Smooth muscle cell (in vitro differentiated cells): ENCODE results near the gene KCNQ4. TPM values are rescaled to one million over a fixed set of nuclear protein-coding genes. Genes with fewer than 3 reads are reported as not detected.

Source experiments
- DNase-seq: peaks from one replicate; lab custom pipeline; 2025; ENCODE audit not compliant: unreplicated experiment; lab: John Stamatoyannopoulos, UW
- H2AFZ ChIP-seq: fragments of 200-600 bp; sonication (generic); 2 replicates; pipeline ENCODE4 v1.6.0; 2016; ENCODE audit warnings: antibody characterized with exemption, low read depth, mild to moderate bottlenecking
- H3F3A ChIP-seq: fragments of 200-600 bp; sonication (generic); 2 replicates; pipeline ENCODE4 v1.6.0; 2017; ENCODE audit warnings: antibody characterized with exemption, low read depth
- H3K27ac ChIP-seq: fragments of 200-600 bp; sonication (generic); 2 replicates; pipeline ENCODE4 v1.5.1; 2016; ENCODE audit warnings: low read depth, mild to moderate bottlenecking
- H3K27me3 ChIP-seq: fragments of 200-600 bp; sonication (generic); 2 replicates; pipeline ENCODE4 v1.6.1; 2016; ENCODE audit warnings: low read depth, mild to moderate bottlenecking
- H3K36me3 ChIP-seq: fragments of 200-600 bp; sonication (generic); 2 replicates; pipeline ENCODE4 v1.5.1; 2016; ENCODE audit warnings: low read depth
- H3K4me1 ChIP-seq: fragments of 200-600 bp; sonication (generic); 2 replicates; pipeline ENCODE4 v1.5.1; 2016; ENCODE audit warnings: low read depth
- H3K4me2 ChIP-seq: fragments of 200-600 bp; sonication (generic); 2 replicates; pipeline ENCODE4 v1.6.0; 2016; ENCODE audit warnings: mild to moderate bottlenecking
- H3K4me3 ChIP-seq: fragments of 200-600 bp; sonication (generic); 2 replicates; pipeline ENCODE4 v1.5.1; 2016; ENCODE audit warnings: mild to moderate bottlenecking
- H3K79me2 ChIP-seq: fragments of 200-600 bp; sonication (generic); 2 replicates; pipeline ENCODE4 v1.6.0; 2016; ENCODE audit warnings: low read depth, mild to moderate bottlenecking
- H3K9ac ChIP-seq: fragments of 200-600 bp; sonication (generic); 2 replicates; pipeline ENCODE4 v1.6.0; 2016; ENCODE audit warnings: low read depth
- H3K9me3 ChIP-seq: fragments of 200-600 bp; sonication (generic); replicated peaks from 2 replicates; pipeline ENCODE4 v1.5.1; 2016; ENCODE audit warnings: low read depth
- H4K20me1 ChIP-seq: fragments of 200-600 bp; sonication (generic); 2 replicates; pipeline ENCODE4 v1.6.0; 2016; ENCODE audit warnings: low read depth
- WGBS: methylation state at CpG from one replicate; pipeline ENCODE4 v1.1.7; 2016; ENCODE audit warnings: low lambda C conversion rate; 5-methylcytosine and 5-hydroxymethylcytosine counted together
- polyA plus RNA-seq: library from polyadenylated mRNA; unstranded; fragments of >200 nt; fragmentation: Nextera tagmentation; extraction: Ambion mirVana; gene quantifications from 2 replicates; pipeline ENCODE4 v1.2.1, GENCODE V29; 2016
- total RNA-seq: library from RNA; depleted of rRNA; stranded (reverse); fragments of >200 nt; gene quantifications from 2 replicates; pipeline ENCODE4 v1.2.3, GENCODE V29; 2014
- TF ChIP-seq, protein P1 (sequence below): fragments of 200-600 bp; sonication (generic); IDR thresholded peaks from 2 replicates; pipeline ENCODE4 v1.5.1; 2017; ENCODE audit warnings: borderline replicate concordance, mild to moderate bottlenecking, antibody characterized with exemption; ENCODE audit not compliant: insufficient read depth, poor library complexity, severe bottlenecking

The KCNQ4 gene
- total and polyA plus RNA-seq, 2 experiments from 2014 or later, result 0.06 TPM; not detected in 1

DNA sequence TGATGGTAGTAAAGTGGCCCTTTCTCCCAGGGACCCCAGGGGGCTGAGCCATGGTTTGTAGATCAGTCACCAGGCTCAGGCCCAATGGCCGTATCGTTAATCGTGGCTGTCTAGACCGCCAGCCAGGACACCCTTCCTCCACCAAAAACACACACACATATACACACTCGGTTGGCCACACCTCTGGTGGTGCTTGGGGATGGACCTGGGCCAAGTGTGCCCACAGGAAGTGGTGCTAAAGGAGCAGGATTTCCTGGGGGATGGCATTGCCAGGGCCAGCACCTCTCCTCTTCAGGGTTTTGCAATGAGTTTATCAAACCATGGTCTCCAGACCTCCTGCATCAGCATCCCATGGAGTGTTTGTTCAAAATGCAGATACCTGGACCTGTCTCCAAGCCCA, 42.4 kb downstream of the KCNQ4 start:
- Histone ChIP-seq H3K27ac (no peak overlapping the region), H3F3A (peaks cover 10% of the 10 kb centered on the region), H3K36me3 (no peaks in the 10 kb centered on the region), H4K20me1 (no peaks in the 10 kb centered on the region), H3K4me1 (peaks cover 17% of the 10 kb centered on the region), H3K27me3 (no peaks in the 10 kb centered on the region), H3K4me3 (no peak overlapping the region), H2AFZ (no peak overlapping the region), H3K9me3 (no peaks in the 10 kb centered on the region), H3K4me2 (no peak overlapping the region), H3K79me2 (no peaks in the 10 kb centered on the region), H3K9ac (no peak overlapping the region)
- 91% methylated on average over 5 of the region's 5 CpGs for WGBS
- TF ChIP-seq, protein P1, sequence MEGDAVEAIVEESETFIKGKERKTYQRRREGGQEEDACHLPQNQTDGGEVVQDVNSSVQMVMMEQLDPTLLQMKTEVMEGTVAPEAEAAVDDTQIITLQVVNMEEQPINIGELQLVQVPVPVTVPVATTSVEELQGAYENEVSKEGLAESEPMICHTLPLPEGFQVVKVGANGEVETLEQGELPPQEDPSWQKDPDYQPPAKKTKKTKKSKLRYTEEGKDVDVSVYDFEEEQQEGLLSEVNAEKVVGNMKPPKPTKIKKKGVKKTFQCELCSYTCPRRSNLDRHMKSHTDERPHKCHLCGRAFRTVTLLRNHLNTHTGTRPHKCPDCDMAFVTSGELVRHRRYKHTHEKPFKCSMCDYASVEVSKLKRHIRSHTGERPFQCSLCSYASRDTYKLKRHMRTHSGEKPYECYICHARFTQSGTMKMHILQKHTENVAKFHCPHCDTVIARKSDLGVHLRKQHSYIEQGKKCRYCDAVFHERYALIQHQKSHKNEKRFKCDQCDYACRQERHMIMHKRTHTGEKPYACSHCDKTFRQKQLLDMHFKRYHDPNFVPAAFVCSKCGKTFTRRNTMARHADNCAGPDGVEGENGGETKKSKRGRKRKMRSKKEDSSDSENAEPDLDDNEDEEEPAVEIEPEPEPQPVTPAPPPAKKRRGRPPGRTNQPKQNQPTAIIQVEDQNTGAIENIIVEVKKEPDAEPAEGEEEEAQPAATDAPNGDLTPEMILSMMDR, result no peak
- DNase-seq, result no peak

DNA sequence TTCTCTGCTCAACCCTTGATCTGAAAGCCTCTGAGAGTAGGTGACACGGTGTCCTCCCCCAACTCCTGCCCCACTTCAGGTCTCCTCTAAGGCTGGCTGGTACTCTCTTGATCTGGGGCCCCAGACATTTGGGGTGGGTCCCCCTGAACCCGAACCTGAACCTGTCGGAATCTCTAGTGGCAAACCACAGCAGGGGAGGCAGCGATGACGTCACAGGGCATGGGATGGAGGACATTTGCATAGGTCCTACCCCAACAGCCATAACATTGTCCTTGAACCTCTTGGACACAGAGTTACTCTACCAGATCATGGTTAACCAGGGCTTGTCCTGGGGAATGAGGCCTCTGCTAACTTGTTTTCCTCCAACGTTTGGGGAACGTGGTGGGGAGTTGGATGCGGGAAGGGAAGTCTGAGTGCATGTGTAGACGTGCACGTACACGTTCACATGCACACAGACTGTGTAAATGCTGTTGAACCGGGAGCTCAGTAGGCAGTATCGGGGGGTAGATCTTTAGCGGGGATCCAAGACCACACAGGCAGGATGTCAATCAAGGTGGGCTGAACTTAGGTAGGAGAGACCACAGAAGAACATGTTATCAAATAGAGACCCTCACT, 46.2 kb downstream of the KCNQ4 start:
- WGBS, result 87% methylated on average over 14 of the region's 14 CpGs

DNA sequence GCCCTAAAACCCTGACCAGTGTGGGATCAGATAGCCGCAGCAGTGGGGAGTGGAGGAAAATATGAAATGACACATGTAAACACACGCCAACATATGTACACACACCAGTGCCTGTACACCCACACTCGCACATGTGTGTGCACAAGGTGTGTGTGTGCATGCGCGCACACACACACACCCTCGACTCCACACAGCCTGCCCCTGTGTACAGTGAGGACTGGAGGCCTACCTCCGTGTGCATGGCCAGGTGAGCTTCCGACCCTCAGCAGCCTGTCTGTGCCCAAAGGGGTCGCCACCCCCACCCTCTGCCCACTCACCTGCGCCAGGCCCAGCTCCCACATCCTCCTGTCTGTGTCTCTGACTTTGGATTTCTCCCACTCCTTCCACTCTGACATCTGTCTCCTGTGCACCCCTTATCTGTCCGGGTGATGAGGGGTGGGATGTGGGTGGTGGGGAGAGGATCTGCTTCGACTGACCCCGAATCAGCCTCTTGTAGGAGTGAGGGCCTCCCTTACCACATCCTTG, 46.9 kb downstream of the KCNQ4 start:
- H4K20me1 ChIP-seq, result no peaks in the 10 kb centered on the region
- no peak overlapping the region for H3K27ac ChIP-seq
- peaks cover 3% of the 10 kb centered on the region for H3K4me1 ChIP-seq
- no peak overlapping the region for H3K4me3 ChIP-seq
- no peaks in the 10 kb centered on the region for H3K9me3 ChIP-seq
- 96% methylated on average over 13 of the region's 13 CpGs for WGBS
- H3F3A ChIP-seq, result no peaks in the 10 kb centered on the region
- no peaks in the 10 kb centered on the region for H3K79me2 ChIP-seq
- no peak overlapping the region for H3K4me2 ChIP-seq
- no peak for DNase-seq
- H2AFZ ChIP-seq, result no peak overlapping the region
- TF ChIP-seq, protein P1, result no peak
- H3K27me3 ChIP-seq, result no peaks in the 10 kb centered on the region
- no peaks in the 10 kb centered on the region for H3K36me3 ChIP-seq
- no peak overlapping the region for H3K9ac ChIP-seq

More for the DNA sequence above, 46.2 kb downstream of the KCNQ4 start:
- no peaks in the 10 kb centered on the region for H3K27me3 ChIP-seq
- H3K4me1 ChIP-seq, result peaks cover 10% of the 10 kb centered on the region
- no peaks in the 10 kb centered on the region for H3K36me3 ChIP-seq
- no peak overlapping the region for H3K27ac ChIP-seq
- TF ChIP-seq, protein P1, result no peak
- no peak overlapping the region for H2AFZ ChIP-seq
- no peaks in the 10 kb centered on the region for H3K9me3 ChIP-seq
- no peak for DNase-seq
- no peak overlapping the region for H3K4me3 ChIP-seq
- no peaks in the 10 kb centered on the region for H3K79me2 ChIP-seq
- H4K20me1 ChIP-seq, result no peaks in the 10 kb centered on the region
- no peak overlapping the region for H3K4me2 ChIP-seq
- no peak overlapping the region for H3K9ac ChIP-seq
- peaks cover 5% of the 10 kb centered on the region for H3F3A ChIP-seq
